ENCODE measurements around the gene TMEM126A.

TMEM126A gene

DNA sequence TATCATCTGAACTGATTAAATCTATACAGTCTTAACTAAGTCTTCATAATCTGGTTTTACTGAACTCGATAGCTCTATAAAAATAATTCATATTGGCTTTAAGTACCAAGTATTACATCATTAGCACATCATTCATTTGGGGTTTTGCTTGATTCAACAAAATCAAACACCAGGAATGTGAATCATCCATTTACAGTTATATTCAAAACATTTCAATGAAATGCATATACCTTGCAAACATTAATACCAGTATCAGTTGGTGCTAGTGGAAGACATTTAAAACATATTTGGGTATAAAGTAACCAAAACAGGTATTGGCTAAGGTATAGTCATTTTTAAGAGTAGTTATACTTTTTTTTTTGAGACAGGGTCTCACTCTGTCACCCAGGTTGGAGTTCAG, 50.4 kb downstream of the TMEM126A start:
- DNase-seq: no peak

DNA sequence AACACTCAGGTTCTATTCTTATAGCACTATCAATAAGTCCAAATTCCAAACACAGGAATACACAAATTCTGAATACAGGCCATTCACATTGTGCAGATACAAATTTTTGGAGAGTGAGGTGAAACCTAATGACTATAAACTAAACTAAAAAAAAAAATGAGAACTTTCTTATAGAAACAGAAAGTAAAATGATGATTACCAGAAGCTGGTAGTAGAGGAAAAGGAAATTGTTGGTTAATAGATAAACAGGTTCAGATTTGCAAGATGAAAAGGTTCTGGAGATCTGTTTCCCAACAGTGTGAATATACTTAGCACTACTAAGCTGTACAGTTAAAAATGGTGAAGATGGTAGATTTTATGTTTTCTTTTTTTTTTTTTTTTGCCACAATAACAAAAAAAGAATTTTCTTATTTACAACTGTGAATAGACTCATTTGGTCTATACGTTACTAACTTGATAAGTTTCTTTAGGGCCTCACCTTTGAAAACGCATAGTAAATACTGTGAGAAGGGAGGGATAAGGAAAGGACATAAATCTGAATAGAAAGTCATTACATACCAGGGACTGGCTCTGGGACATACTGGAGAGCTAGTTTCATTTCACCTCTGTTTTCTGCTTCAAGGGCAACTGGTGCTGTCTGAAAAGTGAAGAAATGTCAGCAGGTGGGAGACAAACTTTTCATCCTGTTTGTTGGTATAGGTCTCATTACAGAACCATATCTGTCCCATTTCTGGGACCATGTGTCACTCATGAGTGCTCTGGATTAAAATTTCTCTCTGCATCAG, 52.4 kb downstream of the TMEM126A start:
- DNase-seq: no peak

DNA sequence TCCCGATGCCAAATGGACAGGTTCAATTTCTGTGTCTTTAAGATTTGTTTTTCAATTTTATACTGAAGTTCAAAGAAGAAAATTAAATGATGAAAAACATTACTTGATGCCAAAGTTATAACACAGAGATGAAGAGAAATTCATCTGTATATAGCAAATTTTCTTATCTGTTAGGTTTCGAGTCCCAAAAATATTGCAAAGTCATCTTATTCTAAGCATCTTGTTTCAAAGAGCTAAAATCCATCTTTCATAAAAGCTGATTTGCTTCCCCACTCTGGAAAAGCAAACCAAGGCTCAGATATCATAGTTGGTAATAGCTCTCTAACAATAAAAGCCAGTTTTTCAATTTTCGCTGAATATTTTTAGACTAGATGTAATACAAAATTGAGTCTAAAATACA, 57.2 kb downstream of the TMEM126A start:
- no peak for DNase-seq

DNA sequence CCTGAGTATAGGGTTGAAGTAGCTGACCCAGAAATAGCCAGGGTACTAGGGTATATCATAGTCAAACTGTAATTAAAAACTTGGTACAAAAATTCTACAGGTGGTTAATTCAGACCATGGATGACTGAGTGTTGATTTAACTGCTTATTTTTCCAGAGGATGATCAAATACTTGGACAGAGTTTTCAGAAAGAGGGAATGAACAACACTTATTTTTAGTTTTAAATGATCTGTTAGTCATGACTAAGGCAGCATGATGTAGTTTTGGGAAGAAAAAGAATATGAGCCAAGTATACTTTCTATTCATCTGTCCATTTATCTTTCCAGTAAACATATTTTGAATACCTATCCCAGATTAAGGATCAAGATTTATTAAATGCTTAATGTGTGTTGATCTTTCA, 58.0 kb downstream of the TMEM126A start:
- DNase-seq: no peak

Measured in activated CD4-positive, alpha-beta T cell treated with anti-CD3 and anti-CD28 coated beads for 4 hours (primary cell).